ENCODE measurements around the gene LYL1.

- TF ChIP-seq CTCF (IDR thresholded peaks at IDR 0.05; ENCODE audit: low read depth, low read length) = no peak
- no peak for TF ChIP-seq POLR2A (IDR thresholded peaks at IDR 0.05; ENCODE audit: extremely low read depth, insufficient read length)
These were observed 28.3 kb downstream of the LYL1 start for GRCh38 chr19:13074378-13074777.

Measured in NB4 (cell line).